Loucy (cell line): Measurements from ENCODE around the gene MICU2.

Experiments used
- H2AFZ ChIP-seq: fragments of 200-600 bp; sonication (generic); 2 replicates; pipeline ENCODE4 v1.6.0; 2016; ENCODE audit warnings: antibody characterized with exemption, mild to moderate bottlenecking, low read length, moderate library complexity
- H3F3A ChIP-seq: fragments of 200-600 bp; 2 replicates; pipeline ENCODE4 v1.6.0; 2016; ENCODE audit warnings: antibody characterized with exemption, low read depth, mild to moderate bottlenecking
- H3K27me3 ChIP-seq: fragments of 200-600 bp; sonication (generic); 2 replicates; pipeline ENCODE4 v1.6.1; 2014; ENCODE audit warnings: low read length, mild to moderate bottlenecking; ENCODE audit not compliant: insufficient read depth, poor library complexity, severe bottlenecking
- H3K36me3 ChIP-seq: fragments of 200-600 bp; sonication (generic); 2 replicates; pipeline ENCODE4 v1.6.1; 2016; ENCODE audit warnings: low read length; ENCODE audit not compliant: insufficient read depth
- H3K4me1 ChIP-seq: fragments of 200-600 bp; sonication (generic); 2 replicates; pipeline ENCODE4 v1.5.1; 2014; ENCODE audit warnings: low read length, mild to moderate bottlenecking; ENCODE audit not compliant: insufficient read depth, poor library complexity, severe bottlenecking
- H3K4me2 ChIP-seq: fragments of 200-600 bp; sonication (generic); 2 replicates; pipeline ENCODE4 v1.6.0; 2014; ENCODE audit warnings: antibody characterized with exemption, low read length, low read depth, mild to moderate bottlenecking; ENCODE audit not compliant: poor library complexity, severe bottlenecking
- H3K4me3 ChIP-seq: fragments of 200-600 bp; sonication (generic); 2 replicates; pipeline ENCODE4 v1.5.1; 2014; ENCODE audit warnings: low read length, mild to moderate bottlenecking, mixed read lengths; ENCODE audit not compliant: poor library complexity, severe bottlenecking
- H3K79me2 ChIP-seq: fragments of 200-600 bp; sonication (generic); 2 replicates; pipeline ENCODE4 v1.6.1; 2014; ENCODE audit warnings: low read length; ENCODE audit not compliant: insufficient read depth
- H3K9ac ChIP-seq: fragments of 200-600 bp; sonication (generic); 2 replicates; pipeline ENCODE4 v1.6.0; 2014; ENCODE audit warnings: mild to moderate bottlenecking, low read depth, low read length, moderate library complexity; ENCODE audit not compliant: poor library complexity, severe bottlenecking
- H3K9me2 ChIP-seq: fragments of 200-600 bp; sonication (generic); replicated peaks from 2 replicates; pipeline ENCODE4 v1.6.1; 2016; ENCODE audit warnings: low read depth, low read length, mixed read lengths
- H3K9me3 ChIP-seq: fragments of 200-600 bp; sonication (generic); 2 replicates; pipeline ENCODE4 v1.6.1; 2014; ENCODE audit warnings: mild to moderate bottlenecking, antibody characterized with exemption, low read length, low read depth; ENCODE audit not compliant: insufficient read depth
- H4K20me1 ChIP-seq: fragments of 200-600 bp; sonication (generic); 2 replicates; pipeline ENCODE4 v1.6.0; 2014; ENCODE audit warnings: antibody characterized with exemption, low read length, mild to moderate bottlenecking; ENCODE audit not compliant: insufficient read depth, poor library complexity, severe bottlenecking
- EZH2phosphoT487 ChIP-seq: fragments of 200-600 bp; IDR thresholded peaks from 2 replicates; pipeline ENCODE4 v1.6.1; 2018; ENCODE audit warnings: antibody characterized with exemption, mild to moderate bottlenecking, moderate library complexity, borderline replicate concordance
- TF ChIP-seq, protein P1 (sequence below): fragments of 200-600 bp; sonication (generic); conservative IDR thresholded peaks from 2 replicates; pipeline ENCODE4 v1.5.1; 2014; ENCODE audit warnings: mild to moderate bottlenecking, antibody characterized with exemption, low read length

Gene MICU2

DNA sequence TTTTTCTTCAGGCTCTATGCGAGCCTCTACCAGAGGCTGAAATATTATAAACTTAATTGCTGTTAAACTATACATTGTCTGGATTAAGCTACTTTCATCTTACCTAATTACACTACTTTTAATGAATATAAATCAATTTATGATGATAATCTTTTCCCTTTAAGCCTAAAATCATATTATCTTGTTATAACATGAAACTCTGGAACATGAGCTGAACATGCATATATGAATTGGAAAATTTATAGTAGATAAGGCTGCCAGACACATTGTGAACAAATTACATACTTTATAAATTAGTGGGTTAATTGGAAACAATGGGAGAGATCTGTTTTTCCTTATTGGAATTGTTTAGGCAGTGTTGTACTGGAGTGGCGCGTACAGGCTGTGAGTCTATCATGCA is 99.6 kb downstream of the MICU2 start:
- no peak overlapping the region for H3K9ac ChIP-seq
- TF ChIP-seq, protein P1, sequence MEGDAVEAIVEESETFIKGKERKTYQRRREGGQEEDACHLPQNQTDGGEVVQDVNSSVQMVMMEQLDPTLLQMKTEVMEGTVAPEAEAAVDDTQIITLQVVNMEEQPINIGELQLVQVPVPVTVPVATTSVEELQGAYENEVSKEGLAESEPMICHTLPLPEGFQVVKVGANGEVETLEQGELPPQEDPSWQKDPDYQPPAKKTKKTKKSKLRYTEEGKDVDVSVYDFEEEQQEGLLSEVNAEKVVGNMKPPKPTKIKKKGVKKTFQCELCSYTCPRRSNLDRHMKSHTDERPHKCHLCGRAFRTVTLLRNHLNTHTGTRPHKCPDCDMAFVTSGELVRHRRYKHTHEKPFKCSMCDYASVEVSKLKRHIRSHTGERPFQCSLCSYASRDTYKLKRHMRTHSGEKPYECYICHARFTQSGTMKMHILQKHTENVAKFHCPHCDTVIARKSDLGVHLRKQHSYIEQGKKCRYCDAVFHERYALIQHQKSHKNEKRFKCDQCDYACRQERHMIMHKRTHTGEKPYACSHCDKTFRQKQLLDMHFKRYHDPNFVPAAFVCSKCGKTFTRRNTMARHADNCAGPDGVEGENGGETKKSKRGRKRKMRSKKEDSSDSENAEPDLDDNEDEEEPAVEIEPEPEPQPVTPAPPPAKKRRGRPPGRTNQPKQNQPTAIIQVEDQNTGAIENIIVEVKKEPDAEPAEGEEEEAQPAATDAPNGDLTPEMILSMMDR: no peak
- H3F3A ChIP-seq: no peaks in the 10 kb centered on the region
- H3K4me3 ChIP-seq: no peak overlapping the region
- H3K27me3 ChIP-seq: no peaks in the 10 kb centered on the region
- H3K79me2 ChIP-seq: no peaks in the 10 kb centered on the region
- no peaks in the 10 kb centered on the region for H3K4me1 ChIP-seq
- no peak overlapping the region for H3K4me2 ChIP-seq
- H3K9me2 ChIP-seq: no peaks in the 10 kb centered on the region
- no peak overlapping the region for H2AFZ ChIP-seq
- H3K36me3 ChIP-seq: peaks cover 35% of the 10 kb centered on the region; the same call in 1 of the 2 replicates
- no peaks in the 10 kb centered on the region for H3K9me3 ChIP-seq
- no peaks in the 10 kb centered on the region for H4K20me1 ChIP-seq

DNA sequence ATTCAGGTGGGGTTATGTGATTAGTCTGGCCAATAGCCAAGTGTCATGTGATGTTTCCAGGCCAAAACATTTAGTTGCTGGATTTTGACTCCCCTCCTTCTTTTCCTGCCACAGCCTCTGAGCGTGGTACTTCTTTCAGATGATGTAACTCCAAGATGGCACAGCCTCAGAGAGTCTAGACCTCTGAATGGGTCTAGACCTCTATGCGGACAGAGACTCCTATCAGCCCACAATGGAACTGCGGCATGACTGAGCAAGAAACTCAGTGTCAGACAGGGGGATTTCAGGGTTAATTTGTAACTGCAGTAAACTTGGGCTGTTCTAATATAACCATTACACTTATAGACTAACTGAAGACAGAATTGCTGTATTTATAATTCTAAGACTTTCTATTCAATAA is 102.3 kb downstream of the MICU2 start:
- H3K36me3 ChIP-seq: peaks cover 23% of the 10 kb centered on the region; the same call in 1 of the 2 replicates
- TF ChIP-seq, protein P1: peak; percentile 38; the same call in 1 of the 2 replicates
- TF ChIP-seq EZH2phosphoT487: no peak
- H3K4me1 ChIP-seq: no peaks in the 10 kb centered on the region
- H3K4me3 ChIP-seq: no peak overlapping the region
- H3K9ac ChIP-seq: no peak overlapping the region
- H3K79me2 ChIP-seq: no peaks in the 10 kb centered on the region
- H3F3A ChIP-seq: no peaks in the 10 kb centered on the region
- H4K20me1 ChIP-seq: no peaks in the 10 kb centered on the region
- H3K9me3 ChIP-seq: no peaks in the 10 kb centered on the region
- H3K27me3 ChIP-seq: no peaks in the 10 kb centered on the region
- no peak overlapping the region for H3K4me2 ChIP-seq
- no peak overlapping the region for H2AFZ ChIP-seq
- H3K9me2 ChIP-seq: no peaks in the 10 kb centered on the region

DNA sequence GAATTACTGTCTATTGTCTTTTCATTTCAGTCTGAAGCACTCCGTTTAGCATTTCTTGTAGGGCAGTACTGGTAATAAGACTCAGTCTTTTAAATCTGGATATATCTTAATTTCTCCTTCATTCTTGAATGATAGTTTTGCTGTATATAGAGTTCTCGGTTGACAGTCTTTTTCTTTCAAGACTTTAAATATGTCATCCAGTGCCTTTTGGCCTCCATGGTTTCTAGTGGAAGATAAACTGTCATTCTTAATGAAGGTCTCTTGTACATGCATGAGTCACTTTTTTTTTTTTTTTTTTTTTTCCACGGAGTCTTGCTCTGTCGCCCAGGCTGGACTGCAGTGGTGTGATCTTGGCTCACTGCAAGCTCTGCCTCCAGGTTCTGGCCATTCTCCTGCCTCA is 117.6 kb downstream of the MICU2 start:
- Histone ChIP-seq H3K79me2 (no peaks in the 10 kb centered on the region), H3K9me2 (no peaks in the 10 kb centered on the region), H3F3A (no peaks in the 10 kb centered on the region)

More for the DNA sequence above, 117.6 kb downstream of the MICU2 start:
- no peaks in the 10 kb centered on the region for H3K27me3 ChIP-seq
- peaks cover 9% of the 10 kb centered on the region; the same call in 1 of the 2 replicates for H3K9me3 ChIP-seq
- H3K36me3 ChIP-seq: no peaks in the 10 kb centered on the region
- H3K4me3 ChIP-seq: no peak overlapping the region
- no peak overlapping the region for H3K4me2 ChIP-seq
- H3K4me1 ChIP-seq: no peaks in the 10 kb centered on the region
- H2AFZ ChIP-seq: no peak overlapping the region
- TF ChIP-seq EZH2phosphoT487: no peak
- TF ChIP-seq, protein P1: no peak
- H3K9ac ChIP-seq: no peak overlapping the region
- H4K20me1 ChIP-seq: no peaks in the 10 kb centered on the region
